GM21528 (cell line): ENCODE results near the gene VSNL1.
A peak's percentile ranks its signal among the peaks of the same experiment; 100 is the strongest.

Experiments used
- ATAC-seq: cut with Tn5 transposase; IDR thresholded peaks from one replicate; pipeline ENCODE4 v1.9.1; 2021; ENCODE audit warnings: mild to moderate bottlenecking, moderate library complexity; ENCODE audit not compliant: unreplicated experiment, low FRiP score

VSNL1 gene

GRCh38 chr2:17637131-17637906 is 96.8 kb downstream of the VSNL1 start:
- ATAC-seq: no peak

- no peak for ATAC-seq
These were observed 97.8 kb downstream of the VSNL1 start for GRCh38 chr2:17638196-17638743.

DNA sequence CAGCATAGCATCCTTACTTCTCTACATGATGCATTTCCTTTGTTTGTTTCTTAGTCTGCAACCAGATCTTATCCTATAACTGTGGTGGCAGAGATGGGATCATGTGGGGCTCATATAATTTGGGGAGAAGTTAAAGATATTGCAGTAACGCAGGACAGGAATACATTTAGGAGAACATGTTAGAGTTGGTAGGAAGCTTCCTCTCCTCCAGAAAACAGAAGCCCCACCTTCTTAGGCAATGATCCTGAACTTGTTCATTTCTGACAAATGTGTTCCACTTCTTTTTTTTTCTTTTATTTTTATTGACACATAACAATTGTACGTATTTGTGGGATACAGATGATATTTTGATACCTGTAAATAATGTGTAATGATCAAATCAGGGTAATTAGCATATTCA is 99.9 kb downstream of the VSNL1 start:
- no peak for ATAC-seq

DNA sequence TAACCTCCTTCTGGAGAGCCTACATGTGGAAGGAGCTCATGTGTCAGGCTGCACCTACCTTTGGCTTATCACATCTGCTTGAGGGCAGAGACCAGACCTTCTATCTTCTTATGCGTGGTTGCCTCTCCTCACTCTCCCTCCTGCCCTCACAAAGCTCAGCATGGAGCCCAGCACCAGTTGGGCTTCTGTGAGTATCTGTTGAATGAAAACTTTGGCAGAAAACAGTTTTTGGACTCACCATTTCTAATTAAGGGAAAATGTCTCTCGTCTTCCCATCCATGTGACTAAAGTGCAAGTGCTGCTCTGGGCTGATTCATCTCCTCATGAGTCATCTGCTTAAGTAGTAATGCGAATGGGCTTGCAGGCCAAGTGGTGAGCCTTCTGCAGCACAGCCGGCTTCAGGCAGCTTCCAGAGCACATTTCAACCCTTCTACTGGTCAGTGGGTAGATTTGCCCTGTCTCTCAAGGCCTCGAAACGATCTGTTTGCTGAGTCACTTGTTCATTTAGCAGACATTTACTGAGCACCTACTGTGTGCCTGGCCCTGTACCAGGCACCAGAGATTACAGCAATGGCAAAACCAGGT is 102.6 kb downstream of the VSNL1 start:
- ATAC-seq: no peak

DNA sequence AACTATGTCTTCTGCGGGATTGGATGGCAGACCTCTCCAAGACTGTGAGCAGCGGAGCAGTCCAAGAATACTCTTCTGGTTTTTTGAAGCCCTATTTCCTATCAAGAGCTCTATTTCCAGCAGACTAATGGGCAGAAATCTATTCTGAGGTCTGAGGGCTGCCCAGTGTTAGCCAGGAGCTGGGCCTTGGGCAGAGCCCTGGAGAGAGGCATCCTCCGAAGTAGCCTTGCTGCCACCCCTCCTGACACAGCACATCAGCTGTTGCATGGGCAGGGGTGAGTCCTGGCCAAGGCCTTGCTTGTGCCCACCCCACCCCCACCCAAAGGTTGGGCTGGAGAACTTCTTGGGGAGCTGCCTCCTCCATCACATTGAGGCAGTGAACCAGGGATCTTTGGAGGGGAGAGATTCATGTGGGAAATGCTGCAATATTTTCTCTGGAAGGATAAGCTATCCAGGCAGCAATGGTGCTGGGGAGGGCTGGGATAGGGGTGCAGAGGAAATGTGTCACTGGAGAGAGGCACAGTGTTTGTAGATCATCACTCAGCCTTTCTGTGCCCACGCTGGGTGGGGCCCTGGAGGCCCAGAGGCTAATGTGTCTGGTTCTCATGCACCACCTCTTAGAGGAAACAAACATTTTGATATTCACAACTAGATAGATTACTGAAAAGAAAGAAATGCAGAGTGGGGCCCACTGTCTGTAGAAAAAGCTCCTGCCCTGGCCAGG is 104.7 kb downstream of the VSNL1 start:
- ATAC-seq: no peak

- peak; percentile 81 for ATAC-seq
These were observed 105.6 kb downstream of the VSNL1 start for GRCh38 chr2:17646081-17646554.

DNA sequence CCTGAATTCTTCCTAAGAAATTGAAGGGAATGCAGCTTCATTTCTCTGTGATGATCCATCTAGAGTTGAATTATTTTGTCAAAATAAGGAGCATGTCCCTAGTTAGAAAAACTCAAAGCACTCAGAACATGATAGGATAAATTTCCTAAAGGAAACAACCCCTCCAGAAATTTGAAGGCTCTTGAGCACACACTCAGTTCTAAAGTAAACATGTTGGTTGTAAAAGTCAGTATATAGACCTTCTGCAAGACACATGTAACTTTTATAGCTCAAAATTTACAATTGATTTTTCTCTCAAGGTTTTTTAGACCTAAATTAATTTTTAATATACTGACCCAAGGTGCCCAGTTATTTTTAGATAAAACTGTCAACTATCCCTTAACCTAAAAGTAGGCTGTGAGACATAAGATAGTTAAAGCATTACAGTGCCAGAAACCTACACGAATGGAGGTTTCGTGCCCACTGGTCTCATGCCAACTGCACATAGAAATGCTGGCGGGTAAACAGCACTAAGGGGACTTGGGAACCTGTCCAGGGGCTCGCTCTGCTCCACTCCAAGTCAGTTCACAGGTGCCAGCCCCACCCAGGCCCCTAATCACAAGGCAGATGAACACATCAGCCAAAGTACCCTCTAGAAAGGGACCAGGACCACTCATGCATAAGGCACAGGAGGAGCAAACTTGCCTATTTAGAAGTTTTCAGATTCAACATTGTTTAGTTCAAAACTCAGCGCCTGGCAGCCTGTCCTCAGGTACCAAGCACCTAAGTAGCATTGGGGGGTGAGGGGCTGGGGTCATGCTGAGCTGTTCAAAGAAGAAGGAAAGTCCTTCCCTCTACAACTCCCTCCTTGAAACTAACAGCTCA is 106.6 kb downstream of the VSNL1 start:
- ATAC-seq: no peak

GRCh38 chr2:17648581-17648980 is 108.1 kb downstream of the VSNL1 start:
- no peak for ATAC-seq

- ATAC-seq: no peak
These were observed 108.5 kb downstream of the VSNL1 start for GRCh38 chr2:17649026-17649425.

- no peak for ATAC-seq
These were observed 112.3 kb downstream of the VSNL1 start for GRCh38 chr2:17652681-17653394.

- no peak for ATAC-seq
These were observed 117.3 kb downstream of the VSNL1 start for GRCh38 chr2:17657759-17658158.

DNA sequence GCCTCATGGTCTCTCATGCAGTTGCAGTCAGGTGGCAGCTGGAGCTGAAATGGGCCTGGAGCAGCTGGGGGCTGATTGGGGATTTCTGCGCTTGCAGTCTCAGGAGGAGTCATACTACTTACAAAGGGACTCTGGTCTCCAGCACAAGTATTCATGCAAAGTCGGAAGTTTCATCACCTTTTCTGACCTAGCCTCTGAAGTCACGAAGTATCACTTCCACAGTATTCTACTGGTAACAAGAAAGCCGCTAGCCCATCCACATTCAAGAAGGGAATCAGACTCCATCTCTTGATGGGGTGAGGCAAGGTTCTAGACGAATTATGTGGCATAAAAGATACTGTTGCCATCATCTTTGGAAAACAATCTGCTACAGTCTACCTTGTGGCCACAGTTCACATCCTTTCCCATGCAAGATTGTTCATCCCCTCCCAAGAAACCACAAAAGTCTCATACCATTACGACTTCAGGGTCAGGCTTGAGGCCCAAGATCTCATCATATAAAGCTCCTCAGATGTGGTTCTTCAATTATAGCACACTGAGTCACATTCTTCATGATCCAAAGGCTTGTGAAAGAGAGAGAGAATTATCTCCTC is 117.9 kb downstream of the VSNL1 start:
- ATAC-seq: no peak

- no peak for ATAC-seq
These were observed 119.7 kb downstream of the VSNL1 start for GRCh38 chr2:17660219-17660618.

DNA sequence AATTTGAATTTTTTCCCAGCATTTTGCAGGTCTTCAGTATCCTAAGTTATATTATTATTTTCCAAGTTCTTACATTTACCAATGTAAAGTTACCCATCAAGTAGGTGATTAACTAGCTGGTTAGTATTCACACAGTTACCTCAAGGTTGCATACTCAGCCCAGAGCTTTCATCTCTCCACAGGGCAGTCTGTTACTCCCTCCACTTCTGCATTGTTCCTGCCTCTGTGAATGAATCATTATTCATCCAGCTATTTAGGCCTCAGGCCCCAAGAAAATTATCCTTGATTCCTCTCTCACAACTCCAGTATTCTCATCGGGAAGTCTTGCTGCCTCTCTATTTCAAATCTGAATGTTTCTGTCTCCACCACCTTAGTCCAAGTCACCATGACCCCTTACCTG is 121.0 kb downstream of the VSNL1 start:
- ATAC-seq: no peak

- ATAC-seq: no peak
These were observed 122.2 kb downstream of the VSNL1 start for GRCh38 chr2:17662723-17663122.

DNA sequence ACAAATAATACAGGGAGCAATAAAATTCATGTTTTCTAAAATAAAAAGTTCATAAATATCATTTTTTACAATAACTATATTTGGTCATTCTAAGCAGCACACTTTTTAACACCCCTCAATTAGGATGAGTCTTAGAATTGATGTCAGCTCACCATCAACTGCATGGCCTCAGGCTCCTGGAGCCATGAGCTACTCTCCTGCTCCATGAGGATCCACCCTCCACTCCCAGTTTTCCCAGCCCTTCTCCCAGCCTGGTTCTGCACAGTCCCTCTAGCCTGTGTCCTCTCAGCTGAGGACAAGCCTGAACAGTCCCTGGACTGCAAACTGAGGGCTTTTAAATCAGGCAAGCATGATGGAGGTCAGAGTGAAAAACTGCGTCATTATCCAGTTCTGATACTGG is 124.0 kb downstream of the VSNL1 start:
- ATAC-seq: no peak

DNA sequence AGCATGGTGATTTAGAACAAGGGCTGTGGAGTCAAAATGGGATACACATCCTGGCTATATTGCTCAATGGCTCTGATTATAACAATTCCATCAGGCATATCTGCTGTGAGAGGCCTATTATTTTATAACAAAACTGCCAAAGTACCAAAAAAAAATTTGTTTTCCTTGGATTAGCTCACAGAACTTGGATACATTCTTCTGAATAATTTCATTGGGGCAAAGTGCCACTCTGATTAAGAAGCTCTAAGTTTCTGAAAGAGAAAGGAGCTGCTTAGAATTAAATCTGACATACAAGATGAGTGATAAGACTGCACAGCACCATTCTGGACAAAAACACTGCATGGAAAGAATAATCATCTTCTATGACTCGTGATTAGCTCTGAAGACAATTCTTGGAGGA is 127.4 kb downstream of the VSNL1 start:
- no peak for ATAC-seq

GRCh38 chr2:17672583-17673317 is 132.3 kb downstream of the VSNL1 start:
- ATAC-seq: no peak

DNA sequence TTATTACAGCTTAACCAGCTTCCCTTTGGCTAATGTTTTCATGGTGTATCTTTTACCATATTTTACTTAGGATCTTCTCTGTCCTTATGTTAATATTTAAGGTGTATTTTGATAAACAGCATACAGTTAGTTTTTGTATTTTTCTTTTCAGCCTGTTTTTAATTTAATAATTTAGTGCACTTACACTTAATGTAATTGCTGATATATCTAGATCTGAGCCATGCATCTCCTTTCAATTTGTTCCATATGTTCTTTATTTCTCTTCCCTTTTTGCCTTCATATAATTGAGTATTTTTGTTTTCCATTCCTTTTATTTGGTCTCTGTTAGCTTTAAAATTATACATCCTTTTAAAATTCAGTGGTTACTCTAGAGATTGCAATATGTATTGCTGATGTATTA is 134.3 kb downstream of the VSNL1 start:
- no peak for ATAC-seq
